K562 (cell line): ENCODE measurements around the gene PPP1R3C. TPM values are rescaled to one million over a fixed set of nuclear protein-coding genes. Genes with fewer than 3 reads are reported as not detected.

ENCODE experiments used
- CBFB ChIP-seq: sonication (generic); formaldehyde crosslinking; IDR thresholded peaks from 2 replicates; pipeline ENCODE4 v1.4.0; 2020; ENCODE audit warnings: mild to moderate bottlenecking, missing genetic modification reagents
- E2F4 ChIP-seq: sonication (generic); formaldehyde crosslinking; IDR thresholded peaks from 2 replicates; pipeline ENCODE4 v1.8.0; 2022; ENCODE audit warnings: mild to moderate bottlenecking, low read depth, missing genetic modification reagents
- FOXK1 ChIP-seq: sonication (generic); formaldehyde crosslinking; IDR thresholded peaks from 2 replicates; pipeline ENCODE4 v1.8.0; 2022; ENCODE audit warnings: missing genetic modification reagents, mild to moderate bottlenecking, borderline replicate concordance
- GATAD2A ChIP-seq: fragments of 450-650 bp; IDR thresholded peaks from 2 replicates; pipeline ENCODE4 v1.6.1; 2017
- HOXB6 ChIP-seq: fragments of 250-450 bp; sonication (Bioruptor Pico); IDR thresholded peaks from 2 replicates; pipeline ENCODE4 v1.5.1; 2022; ENCODE audit warnings: mild to moderate bottlenecking, borderline replicate concordance
- MAFG ChIP-seq: fragments of 450-650 bp; conservative IDR thresholded peaks from 2 replicates; pipeline ENCODE4 v1.6.1; 2016; ENCODE audit warnings: missing genetic modification characterization, missing compliant biosample characterization
- STAT6 ChIP-seq: sonication (generic); formaldehyde crosslinking; IDR thresholded peaks from 2 replicates; pipeline ENCODE4 v1.8.1; 2023; ENCODE audit warnings: mild to moderate bottlenecking, missing genetic modification reagents
- TFAP4 ChIP-seq: sonication (generic); formaldehyde crosslinking; IDR thresholded peaks from 2 replicates; pipeline ENCODE4 v1.8.0; 2022; ENCODE audit warnings: missing genetic modification reagents, mild to moderate bottlenecking, moderate library complexity, borderline replicate concordance
- TRIM28 ChIP-seq: fragments of 450-650 bp; IDR thresholded peaks from 2 replicates; pipeline ENCODE4 v1.6.1; 2017
- U2AF2 ChIP-seq: fragments of 200-400 bp; formaldehyde crosslinking; optimal IDR thresholded peaks from 2 replicates; pipeline ENCODE3; 2017; ENCODE audit warnings: low read depth, mild to moderate bottlenecking, low read length
- ZBTB40 ChIP-seq, 2 experiments: fragments of 450-650 bp in 1 of 2; sonication (generic) in 1 of 2; formaldehyde crosslinking in 1 of 2; IDR thresholded peaks; 2 replicates each; pipeline versions ENCODE4 v1.7.1 to v1.9.0; 2016 to 2022; ENCODE audit warnings: inconsistent platforms in 1 of 2, mild to moderate bottlenecking in 1 of 2, missing genetic modification reagents in 1 of 2
- ZBTB8A ChIP-seq: fragments of 450-650 bp; IDR thresholded peaks from 2 replicates; pipeline ENCODE4 v1.6.1; 2018; ENCODE audit warnings: mild to moderate bottlenecking, moderate library complexity; ENCODE audit not compliant: partially characterized antibody
- polyA plus RNA-seq, 8 experiments: library from polyadenylated mRNA; depleted of rRNA in 4 of 8; stranded (reverse) in 5 of 8; unstranded in 3 of 8; fragments of >200 nt; fragmentation: Nextera tagmentation in 2 of 8; fragmentation: Illumina TruSeq in 1 of 8; extraction: Ambion mirVana in 2 of 8; extraction: Trizol in 1 of 8; gene quantifications; 2 replicates each; pipeline versions ENCODE4 v1.2.1 to v1.2.3, GENCODE V29; 2011 to 2014; ENCODE audit warnings: inconsistent platforms in 1 of 8, missing spikeins in 1 of 8
- total RNA-seq, 7 experiments: library from RNA; depleted of rRNA in 6 of 7; stranded (reverse); fragments of >200 nt in 6 of 7; fragmentation: Illumina TruSeq in 2 of 7; extraction: Trizol in 2 of 7; gene quantifications; 2 replicates each; pipeline versions ENCODE4 v1.2.1 to v1.2.3, GENCODE V29; 2011 to 2021; ENCODE audit warnings: low replicate concordance in 1 of 7

Gene PPP1R3C
- total and polyA plus RNA-seq, 9 of the 15 experiments (the other 6 are each of a cell fraction or from before 2014, with no cell fraction given), result 0.06 to 0.24 (median 0.12) TPM; not detected in 3

GRCh38 chr10:91613411-91614187 is 19.3 kb downstream of the PPP1R3C start (continued):
- TF ChIP-seq GATAD2A (no peak), CBFB (CRISPR knock-in tag) (no peak), STAT6 (CRISPR knock-in tag) (no peak), E2F4 (no peak), ZBTB40 (IDR thresholded peaks at IDR 0.05) (no peak), ZBTB40 (CRISPR knock-in tag; IDR thresholded peaks at IDR 0.05) (no peak), FOXK1 (CRISPR knock-in tag) (no peak), TRIM28 (no peak), U2AF2 (no peak), TFAP4 (CRISPR knock-in tag) (no peak), ZBTB8A (no peak), HOXB6 (CRISPR knock-in tag) (no peak), MAFG (peak; percentile 54)
